ENCODE measurements around the gene KARS1.

Gene KARS1

GRCh38 chr16:75647492-75648264 is at the start of gene KARS1, which contains the start of gene TERF2IP:
Gene KARS1, minus strand, starts transcription at chr16:75647665. Its CDS starts 26 bp downstream, at chr16:75647639.
Gene TERF2IP, plus strand, starts transcription at chr16:75647773. Its CDS starts 110 bp downstream, at chr16:75647883.
- Histone ChIP-seq H3K27ac (peak within 1 kb of the TSS; percentile 93), H3K4me1 (peaks cover 52% of the 10 kb centered on the region), H3K9me3 (no peaks in the 10 kb centered on the region), H3K9ac (peak within 1 kb of the TSS; percentile 95), H3K36me3 (peaks cover 30% of the 10 kb centered on the region), H3K4me3 (peak within 1 kb of the TSS; percentile 89), H3K27me3 (no peaks in the 10 kb centered on the region), H4K20me1 (peaks cover 86% of the 10 kb centered on the region), H3K4me2 (peak within 1 kb of the TSS; percentile 91)
- TF ChIP-seq Cebpa-rat (IDR thresholded peaks at IDR 0.05): no peak

- no peaks in the 10 kb centered on the region for H3K27me3 ChIP-seq
- no peak overlapping the region for H3K4me3 ChIP-seq
- TF ChIP-seq Cebpa-rat (IDR thresholded peaks at IDR 0.05): no peak
- no peak overlapping the region for H3K27ac ChIP-seq
- no peak overlapping the region for H3K4me2 ChIP-seq
- no peaks in the 10 kb centered on the region for H3K36me3 ChIP-seq
- H4K20me1 ChIP-seq: no peaks in the 10 kb centered on the region
- H3K4me1 ChIP-seq: no peaks in the 10 kb centered on the region
- H3K9me3 ChIP-seq: 0 out of 2 replicates have a peak, but pooled peaks cover 3% of the 10 kb centered on the region
- H3K9ac ChIP-seq: no peak overlapping the region
Observed at GRCh38 chr16:75695708-75696107, 48.2 kb upstream of the KARS1 start.

GRCh38 chr16:75687361-75687760 is 39.9 kb upstream of the KARS1 start:
- Histone ChIP-seq H3K36me3 (0 out of 2 replicates have a peak, but pooled peaks cover 7% of the 10 kb centered on the region), H3K9me3 (peaks cover 60% of the 10 kb centered on the region), H3K4me1 (no peaks in the 10 kb centered on the region), H3K27ac (no peak overlapping the region), H3K27me3 (no peaks in the 10 kb centered on the region), H3K4me3 (no peak overlapping the region), H3K9ac (no peak overlapping the region), H3K4me2 (no peak overlapping the region), H4K20me1 (no peaks in the 10 kb centered on the region)
- TF ChIP-seq Cebpa-rat (IDR thresholded peaks at IDR 0.05): no peak

- Histone ChIP-seq H3K4me3 (no peak overlapping the region), H3K9me3 (peaks cover 38% of the 10 kb centered on the region), H3K4me1 (no peaks in the 10 kb centered on the region), H3K36me3 (0 out of 2 replicates have a peak, but pooled peaks cover 7% of the 10 kb centered on the region), H3K27me3 (no peaks in the 10 kb centered on the region), H3K27ac (no peak overlapping the region), H4K20me1 (no peaks in the 10 kb centered on the region), H3K9ac (no peak overlapping the region), H3K4me2 (no peak overlapping the region)
- no peak for TF ChIP-seq Cebpa-rat (IDR thresholded peaks at IDR 0.05)
Observed at GRCh38 chr16:75682308-75682707, 34.8 kb upstream of the KARS1 start.

- H3K9me3 ChIP-seq: peaks cover 23% of the 10 kb centered on the region
- H3K27ac ChIP-seq: no peak overlapping the region
- no peak overlapping the region for H3K4me3 ChIP-seq
- no peaks in the 10 kb centered on the region for H3K4me1 ChIP-seq
- TF ChIP-seq Cebpa-rat (IDR thresholded peaks at IDR 0.05): no peak
- no peak overlapping the region for H3K4me2 ChIP-seq
- H3K36me3 ChIP-seq: 0 out of 2 replicates have a peak, but pooled peaks cover 4% of the 10 kb centered on the region
- no peaks in the 10 kb centered on the region for H3K27me3 ChIP-seq
- H4K20me1 ChIP-seq: no peaks in the 10 kb centered on the region
- H3K9ac ChIP-seq: no peak overlapping the region
Observed at GRCh38 chr16:75679366-75679765, 31.9 kb upstream of the KARS1 start.

- no peaks in the 10 kb centered on the region for H3K27me3 ChIP-seq
- no peak within 1 kb of the TSS for H3K4me2 ChIP-seq
- no peak for TF ChIP-seq Cebpa-rat (IDR thresholded peaks at IDR 0.05)
- no peak within 1 kb of the TSS for H3K27ac ChIP-seq
- no peak within 1 kb of the TSS for H3K4me3 ChIP-seq
- no peaks in the 10 kb centered on the region for H4K20me1 ChIP-seq
- H3K9ac ChIP-seq: no peak within 1 kb of the TSS
- H3K9me3 ChIP-seq: no peaks in the 10 kb centered on the region
- no peaks in the 10 kb centered on the region for H3K36me3 ChIP-seq
- H3K4me1 ChIP-seq: no peaks in the 10 kb centered on the region
Observed at GRCh38 chr16:75676909-75677308, 29.4 kb upstream of the KARS1 start, which contains the start of gene CPHXL2. Gene CPHXL2, minus strand, starts transcription at chr16:75677009. Its CDS starts 10 bp downstream, at chr16:75676999.

GRCh38 chr16:75667503-75667902 is 20.0 kb upstream of the KARS1 start:
- Histone ChIP-seq H3K36me3 (no peaks in the 10 kb centered on the region), H3K27ac (no peak overlapping the region), H3K4me3 (no peak overlapping the region), H4K20me1 (no peaks in the 10 kb centered on the region), H3K9me3 (0 out of 2 replicates have a peak, but pooled peaks cover 4% of the 10 kb centered on the region), H3K9ac (no peak overlapping the region), H3K4me1 (no peaks in the 10 kb centered on the region), H3K27me3 (no peaks in the 10 kb centered on the region), H3K4me2 (no peak overlapping the region)
- no peak for TF ChIP-seq Cebpa-rat (IDR thresholded peaks at IDR 0.05)

GRCh38 chr16:75660726-75661302 is 13.3 kb upstream of the KARS1 start:
- H3K27ac ChIP-seq: no peak overlapping the region
- no peak overlapping the region for H3K4me2 ChIP-seq
- H3K4me1 ChIP-seq: no peaks in the 10 kb centered on the region
- no peak overlapping the region for H3K4me3 ChIP-seq
- H3K27me3 ChIP-seq: no peaks in the 10 kb centered on the region
- no peak for TF ChIP-seq Cebpa-rat (IDR thresholded peaks at IDR 0.05)
- no peak overlapping the region for H3K9ac ChIP-seq
- peaks cover 35% of the 10 kb centered on the region for H4K20me1 ChIP-seq
- peaks cover 59% of the 10 kb centered on the region for H3K36me3 ChIP-seq
- H3K9me3 ChIP-seq: 0 out of 2 replicates have a peak, but pooled peaks cover 4% of the 10 kb centered on the region

- Histone ChIP-seq H3K4me3 (no peak overlapping the region), H4K20me1 (peaks cover 40% of the 10 kb centered on the region), H3K27ac (no peak overlapping the region), H3K9me3 (0 out of 2 replicates have a peak, but pooled peaks cover 4% of the 10 kb centered on the region), H3K27me3 (no peaks in the 10 kb centered on the region), H3K4me2 (no peak overlapping the region), H3K9ac (no peak overlapping the region), H3K4me1 (no peaks in the 10 kb centered on the region), H3K36me3 (peaks cover 64% of the 10 kb centered on the region)
- TF ChIP-seq Cebpa-rat (IDR thresholded peaks at IDR 0.05): no peak
Observed at GRCh38 chr16:75660321-75660720, 12.9 kb upstream of the KARS1 start.

- Histone ChIP-seq H3K4me3 (no peak overlapping the region), H3K9ac (no peak overlapping the region), H3K4me1 (peaks cover 7% of the 10 kb centered on the region; the same call in 1 of the 2 replicates), H3K4me2 (no peak overlapping the region), H4K20me1 (peaks cover 62% of the 10 kb centered on the region), H3K36me3 (peaks cover 85% of the 10 kb centered on the region), H3K27ac (no peak overlapping the region), H3K27me3 (no peaks in the 10 kb centered on the region), H3K9me3 (no peaks in the 10 kb centered on the region)
- no peak for TF ChIP-seq Cebpa-rat (IDR thresholded peaks at IDR 0.05)
Observed at GRCh38 chr16:75658175-75658574, 10.7 kb upstream of the KARS1 start.
